ENCODE measurements around the gene ATP5PD.
"Not testable (repeated sequence)": the region's sequence is repeated elsewhere in the genome, so short reads cannot be mapped to it uniquely, and the experiment has no call there.

DNA sequence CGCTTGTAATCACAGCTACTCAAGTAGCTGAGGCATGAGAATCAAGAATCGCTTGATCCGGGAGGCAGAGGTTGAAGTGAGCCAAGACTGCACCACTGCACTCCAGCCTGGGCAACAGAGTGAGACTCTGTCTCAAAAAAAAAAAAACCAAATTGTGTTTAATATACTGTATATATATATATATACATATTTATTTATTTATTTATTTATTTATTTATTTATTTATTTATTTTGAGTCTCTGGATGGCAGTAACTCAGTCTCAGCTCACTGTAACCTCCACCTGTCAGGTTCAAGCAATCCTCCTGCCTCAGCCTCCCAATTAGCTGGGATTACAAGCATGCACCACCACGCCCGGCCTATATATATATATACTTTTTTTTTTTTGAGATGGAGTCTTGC is 26.1 kb upstream of the ATP5PD start:
- not testable (repeated sequence) for TF ChIP-seq POLR2A (IDR thresholded peaks at IDR 0.05; ENCODE audit: control extremely low read depth in 1 of 2, low read depth in 2 of 2, low read length in 2 of 2); SP1 (IDR thresholded peaks at IDR 0.05; ENCODE audit: low read depth, low read length); GABPA (IDR thresholded peaks at IDR 0.05; ENCODE audit: borderline replicate concordance, insufficient read depth, low read length); EP300 (IDR thresholded peaks at IDR 0.05; ENCODE audit: borderline replicate concordance in 1 of 2, low read depth in 2 of 2, low read length in 2 of 2); JUN (IDR thresholded peaks at IDR 0.05; ENCODE audit: low read depth, low read length); ZNF274 (IDR thresholded peaks at IDR 0.05; ENCODE audit: borderline replicate concordance, extremely low read depth, low read length); TAF1 (IDR thresholded peaks at IDR 0.05; ENCODE audit: low read depth, low read length); NANOG (IDR thresholded peaks at IDR 0.05; ENCODE audit: insufficient read depth, low read depth, low read length, poor library complexity, severe bottlenecking); RFX5 (IDR thresholded peaks at IDR 0.05; ENCODE audit: borderline replicate concordance, low read depth, low read length)
- TF ChIP-seq, protein P1, sequence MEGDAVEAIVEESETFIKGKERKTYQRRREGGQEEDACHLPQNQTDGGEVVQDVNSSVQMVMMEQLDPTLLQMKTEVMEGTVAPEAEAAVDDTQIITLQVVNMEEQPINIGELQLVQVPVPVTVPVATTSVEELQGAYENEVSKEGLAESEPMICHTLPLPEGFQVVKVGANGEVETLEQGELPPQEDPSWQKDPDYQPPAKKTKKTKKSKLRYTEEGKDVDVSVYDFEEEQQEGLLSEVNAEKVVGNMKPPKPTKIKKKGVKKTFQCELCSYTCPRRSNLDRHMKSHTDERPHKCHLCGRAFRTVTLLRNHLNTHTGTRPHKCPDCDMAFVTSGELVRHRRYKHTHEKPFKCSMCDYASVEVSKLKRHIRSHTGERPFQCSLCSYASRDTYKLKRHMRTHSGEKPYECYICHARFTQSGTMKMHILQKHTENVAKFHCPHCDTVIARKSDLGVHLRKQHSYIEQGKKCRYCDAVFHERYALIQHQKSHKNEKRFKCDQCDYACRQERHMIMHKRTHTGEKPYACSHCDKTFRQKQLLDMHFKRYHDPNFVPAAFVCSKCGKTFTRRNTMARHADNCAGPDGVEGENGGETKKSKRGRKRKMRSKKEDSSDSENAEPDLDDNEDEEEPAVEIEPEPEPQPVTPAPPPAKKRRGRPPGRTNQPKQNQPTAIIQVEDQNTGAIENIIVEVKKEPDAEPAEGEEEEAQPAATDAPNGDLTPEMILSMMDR (IDR thresholded peaks at IDR 0.05; ENCODE audit: control extremely low read depth in 1 of 3, insufficient read depth in 1 of 3, low read depth in 1 of 3, low read length in 3 of 3) = not testable (repeated sequence)
- TF ChIP-seq, protein P2, sequence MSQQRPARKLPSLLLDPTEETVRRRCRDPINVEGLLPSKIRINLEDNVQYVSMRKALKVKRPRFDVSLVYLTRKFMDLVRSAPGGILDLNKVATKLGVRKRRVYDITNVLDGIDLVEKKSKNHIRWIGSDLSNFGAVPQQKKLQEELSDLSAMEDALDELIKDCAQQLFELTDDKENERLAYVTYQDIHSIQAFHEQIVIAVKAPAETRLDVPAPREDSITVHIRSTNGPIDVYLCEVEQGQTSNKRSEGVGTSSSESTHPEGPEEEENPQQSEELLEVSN (IDR thresholded peaks at IDR 0.05) = not testable (repeated sequence)
